Ishikawa (cell line): Measurements from ENCODE around the gene RUFY3.

Source experiments
- CEBPB ChIP-seq: IDR thresholded peaks from 2 replicates; pipeline ENCODE4 v1.6.1; 2012
- CREB1 ChIP-seq: IDR thresholded peaks from 2 replicates; pipeline ENCODE4 v1.6.1; 2012; ENCODE audit warnings: low read depth
- EGR1 ChIP-seq: IDR thresholded peaks from 2 replicates; pipeline ENCODE4 v1.6.1; 2012
- EP300 ChIP-seq: IDR thresholded peaks from 2 replicates; pipeline ENCODE4 v1.6.1; 2012; ENCODE audit warnings: borderline replicate concordance
- FOXM1 ChIP-seq: IDR thresholded peaks from 2 replicates; pipeline ENCODE4 v1.6.1; 2012; ENCODE audit warnings: low read depth, borderline replicate concordance
- NFIC ChIP-seq: IDR thresholded peaks from 2 replicates; pipeline ENCODE4 v1.6.1; 2012
- RAD21 ChIP-seq: IDR thresholded peaks from 2 replicates; pipeline ENCODE4 v1.6.1; 2012; ENCODE audit warnings: low read depth
- TAF1 ChIP-seq: IDR thresholded peaks from 2 replicates; pipeline ENCODE4 v1.6.1; 2012; ENCODE audit warnings: low read depth, mild to moderate bottlenecking
- TCF12 ChIP-seq: IDR thresholded peaks from 2 replicates; pipeline ENCODE4 v1.6.1; 2012; ENCODE audit warnings: low read depth
- TEAD4 ChIP-seq: IDR thresholded peaks from 2 replicates; pipeline ENCODE4 v1.6.1; 2012
- YY1 ChIP-seq: IDR thresholded peaks from 2 replicates; pipeline ENCODE4 v1.6.1; 2012; ENCODE audit warnings: low read depth
- ZBTB7A ChIP-seq: IDR thresholded peaks from 2 replicates; pipeline ENCODE4 v1.6.1; 2012; ENCODE audit warnings: low read depth
- TF ChIP-seq, protein P1 (sequence below): IDR thresholded peaks from 2 replicates; pipeline ENCODE4 v1.6.1; 2012
- TF ChIP-seq, protein P2 (sequence below): IDR thresholded peaks from 2 replicates; pipeline ENCODE4 v1.6.1; 2012
- TF ChIP-seq, protein P3 (sequence below): IDR thresholded peaks from 2 replicates; pipeline ENCODE4 v1.6.1; 2012; ENCODE audit warnings: low read depth, mild to moderate bottlenecking

Gene RUFY3

DNA sequence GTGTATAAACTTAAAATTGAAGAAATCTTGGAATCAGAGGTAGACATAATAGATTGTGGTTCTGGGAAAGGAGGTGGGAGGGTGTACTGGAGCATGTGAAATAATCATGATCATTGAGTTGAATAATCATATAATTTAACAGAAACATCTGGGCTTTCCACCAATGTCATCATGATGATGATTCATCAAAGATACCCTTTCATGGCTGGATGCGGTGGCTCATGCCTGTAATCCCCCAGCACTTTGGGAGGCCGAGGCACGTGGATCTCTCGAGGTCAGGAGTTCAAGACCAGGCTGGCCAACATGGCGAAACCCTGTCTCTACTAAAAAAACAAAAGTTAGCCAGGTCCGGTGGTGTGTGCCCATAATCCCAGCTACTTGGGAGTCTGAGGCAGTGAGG, 6.7 kb upstream of the RUFY3 start:
- TF ChIP-seq, protein P1, sequence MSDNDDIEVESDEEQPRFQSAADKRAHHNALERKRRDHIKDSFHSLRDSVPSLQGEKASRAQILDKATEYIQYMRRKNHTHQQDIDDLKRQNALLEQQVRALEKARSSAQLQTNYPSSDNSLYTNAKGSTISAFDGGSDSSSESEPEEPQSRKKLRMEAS, result no peak
- TF ChIP-seq, protein P2, sequence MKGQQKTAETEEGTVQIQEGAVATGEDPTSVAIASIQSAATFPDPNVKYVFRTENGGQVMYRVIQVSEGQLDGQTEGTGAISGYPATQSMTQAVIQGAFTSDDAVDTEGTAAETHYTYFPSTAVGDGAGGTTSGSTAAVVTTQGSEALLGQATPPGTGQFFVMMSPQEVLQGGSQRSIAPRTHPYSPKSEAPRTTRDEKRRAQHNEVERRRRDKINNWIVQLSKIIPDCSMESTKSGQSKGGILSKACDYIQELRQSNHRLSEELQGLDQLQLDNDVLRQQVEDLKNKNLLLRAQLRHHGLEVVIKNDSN, result no peak
- TF ChIP-seq TAF1 (no peak), RAD21 (no peak), YY1 (no peak), CREB1 (no peak), EGR1 (no peak), CEBPB (no peak), TCF12 (no peak), TEAD4 (no peak), ZBTB7A (no peak), EP300 (no peak), FOXM1 (no peak), NFIC (no peak)
- TF ChIP-seq, protein P3, sequence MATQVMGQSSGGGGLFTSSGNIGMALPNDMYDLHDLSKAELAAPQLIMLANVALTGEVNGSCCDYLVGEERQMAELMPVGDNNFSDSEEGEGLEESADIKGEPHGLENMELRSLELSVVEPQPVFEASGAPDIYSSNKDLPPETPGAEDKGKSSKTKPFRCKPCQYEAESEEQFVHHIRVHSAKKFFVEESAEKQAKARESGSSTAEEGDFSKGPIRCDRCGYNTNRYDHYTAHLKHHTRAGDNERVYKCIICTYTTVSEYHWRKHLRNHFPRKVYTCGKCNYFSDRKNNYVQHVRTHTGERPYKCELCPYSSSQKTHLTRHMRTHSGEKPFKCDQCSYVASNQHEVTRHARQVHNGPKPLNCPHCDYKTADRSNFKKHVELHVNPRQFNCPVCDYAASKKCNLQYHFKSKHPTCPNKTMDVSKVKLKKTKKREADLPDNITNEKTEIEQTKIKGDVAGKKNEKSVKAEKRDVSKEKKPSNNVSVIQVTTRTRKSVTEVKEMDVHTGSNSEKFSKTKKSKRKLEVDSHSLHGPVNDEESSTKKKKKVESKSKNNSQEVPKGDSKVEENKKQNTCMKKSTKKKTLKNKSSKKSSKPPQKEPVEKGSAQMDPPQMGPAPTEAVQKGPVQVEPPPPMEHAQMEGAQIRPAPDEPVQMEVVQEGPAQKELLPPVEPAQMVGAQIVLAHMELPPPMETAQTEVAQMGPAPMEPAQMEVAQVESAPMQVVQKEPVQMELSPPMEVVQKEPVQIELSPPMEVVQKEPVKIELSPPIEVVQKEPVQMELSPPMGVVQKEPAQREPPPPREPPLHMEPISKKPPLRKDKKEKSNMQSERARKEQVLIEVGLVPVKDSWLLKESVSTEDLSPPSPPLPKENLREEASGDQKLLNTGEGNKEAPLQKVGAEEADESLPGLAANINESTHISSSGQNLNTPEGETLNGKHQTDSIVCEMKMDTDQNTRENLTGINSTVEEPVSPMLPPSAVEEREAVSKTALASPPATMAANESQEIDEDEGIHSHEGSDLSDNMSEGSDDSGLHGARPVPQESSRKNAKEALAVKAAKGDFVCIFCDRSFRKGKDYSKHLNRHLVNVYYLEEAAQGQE, result no peak

DNA sequence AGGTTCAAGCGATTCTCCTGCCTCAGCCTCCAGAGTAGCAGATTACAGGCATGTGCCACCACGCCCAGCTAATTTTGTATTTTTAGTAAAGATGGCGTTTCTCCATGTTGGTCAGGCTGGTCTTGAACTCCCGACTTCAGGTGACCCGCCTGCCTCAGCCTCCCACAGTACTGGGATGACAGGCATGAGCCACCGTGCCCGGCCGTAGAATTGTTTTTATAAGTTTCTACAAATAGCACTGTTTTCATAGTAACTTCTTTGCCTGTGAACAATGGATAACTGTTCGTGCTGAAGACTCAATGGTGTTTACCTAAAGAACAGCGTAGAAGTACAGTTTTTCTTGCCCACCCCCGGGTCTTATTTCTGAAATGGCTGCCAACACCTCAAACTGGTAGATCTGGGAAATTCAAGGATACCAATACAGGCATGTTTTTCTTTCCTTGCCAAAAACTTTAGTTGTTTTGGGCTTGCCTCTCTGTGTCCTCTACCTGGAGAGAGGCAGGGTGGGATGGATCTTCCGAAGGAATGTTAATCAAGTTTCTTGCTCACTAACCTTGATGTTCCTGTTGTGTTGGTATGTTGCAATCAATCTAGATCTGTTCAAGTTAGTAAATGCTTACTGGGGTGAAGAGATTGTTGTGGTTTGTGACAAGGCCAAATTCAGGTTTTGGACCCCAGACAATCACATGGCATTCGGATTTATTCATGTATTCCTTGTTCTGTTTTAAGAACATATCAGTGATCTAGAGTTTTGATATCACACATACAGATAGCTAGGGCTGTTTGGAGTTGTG, 2.8 kb upstream of the RUFY3 start:
- TF ChIP-seq, protein P1, result no peak
- peak; percentile 55; the same call in 1 of the 2 replicates for TF ChIP-seq CEBPB

DNA sequence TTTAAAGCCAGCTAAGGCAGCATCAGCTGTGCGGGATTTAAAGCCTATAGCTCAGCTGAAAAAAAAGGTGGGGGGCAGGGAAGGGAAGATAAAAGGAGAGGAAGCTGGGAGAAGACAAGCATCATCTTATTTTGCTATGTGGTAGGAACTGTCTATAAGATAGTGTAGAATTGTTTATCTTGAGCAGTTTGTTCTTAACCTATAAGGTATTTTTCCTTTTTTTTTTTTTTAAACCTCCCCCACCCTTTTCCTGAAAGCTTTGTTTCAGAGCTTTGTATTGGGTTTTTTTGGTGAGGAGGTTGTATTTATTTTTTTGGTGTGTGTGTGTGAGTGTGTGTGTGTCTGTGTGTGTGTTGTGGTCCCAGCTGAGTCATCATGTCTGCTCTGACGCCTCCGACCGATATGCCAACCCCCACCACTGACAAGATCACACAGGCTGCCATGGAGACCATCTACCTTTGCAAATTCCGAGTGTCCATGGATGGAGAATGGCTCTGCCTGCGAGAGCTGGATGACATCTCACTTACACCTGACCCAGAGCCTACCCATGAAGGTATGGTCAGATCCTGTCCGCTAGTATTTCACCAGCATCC, 531 bp downstream of the RUFY3 start:
- TF ChIP-seq YY1 (no peak), TCF12 (no peak), FOXM1 (no peak), TAF1 (no peak), ZBTB7A (no peak), CEBPB (no peak), EP300 (no peak), TEAD4 (no peak), CREB1 (no peak), EGR1 (no peak), RAD21 (no peak), NFIC (no peak)
- TF ChIP-seq, protein P1, result no peak
- TF ChIP-seq, protein P2, result no peak
- TF ChIP-seq, protein P3, result no peak

DNA sequence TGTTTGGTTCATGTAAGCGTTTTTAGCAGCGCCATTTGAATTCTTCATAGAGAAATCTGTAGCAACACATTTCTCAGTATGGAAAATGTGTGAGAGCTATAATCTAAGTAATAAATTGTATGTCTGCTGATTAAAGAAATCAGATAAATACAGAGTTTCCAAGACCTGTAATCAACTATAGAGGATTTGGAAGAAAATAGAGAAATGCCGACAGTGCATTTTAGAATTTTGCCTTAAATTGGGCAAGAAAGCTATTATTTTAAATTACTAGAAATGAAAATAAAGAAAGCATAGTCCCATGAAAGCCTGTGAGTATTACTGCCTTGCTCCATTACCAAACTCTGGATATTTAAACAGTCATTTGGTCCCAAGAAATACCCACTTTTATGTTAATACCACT, 2.7 kb downstream of the RUFY3 start:
- TF ChIP-seq EGR1 (no peak), TAF1 (no peak), ZBTB7A (no peak), YY1 (no peak)

DNA sequence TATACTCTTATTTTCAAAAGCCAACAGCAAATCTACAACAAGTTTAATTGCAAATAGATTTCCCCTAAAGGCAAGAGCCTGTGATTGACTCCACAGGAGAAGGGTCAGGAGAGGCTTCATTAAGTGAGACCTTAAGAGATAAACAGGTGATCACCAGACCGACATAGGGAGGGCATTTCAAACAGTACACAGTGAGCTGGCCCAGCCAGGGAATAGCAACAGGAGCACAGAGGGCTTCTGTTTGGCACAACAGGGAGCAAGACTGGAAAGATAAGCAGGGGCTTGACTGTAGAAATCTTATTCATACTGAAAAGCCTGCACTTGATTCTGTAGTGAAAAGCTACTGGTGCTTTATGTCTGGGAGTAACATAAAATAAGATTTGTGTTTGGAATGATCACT, 3.9 kb downstream of the RUFY3 start:
- TF ChIP-seq NFIC, result no peak

DNA sequence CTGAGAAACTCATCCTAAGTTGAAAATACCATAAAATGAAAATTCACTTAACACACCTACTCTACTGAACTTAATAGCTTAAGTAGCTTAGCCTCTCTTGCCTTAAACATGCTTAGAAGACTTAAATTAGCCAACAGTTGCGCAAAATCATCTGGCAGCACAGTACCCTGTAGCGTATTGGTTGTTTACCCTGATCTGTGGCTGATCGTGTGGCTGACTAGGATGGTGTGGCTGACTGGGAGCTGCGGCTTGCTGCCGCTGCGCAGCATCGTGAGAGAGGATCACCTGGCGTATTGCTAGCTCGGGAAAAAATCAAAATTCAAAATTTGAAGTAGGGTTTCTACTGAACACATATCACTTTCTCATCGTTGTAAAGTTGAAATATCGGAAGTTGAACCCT, 6.3 kb downstream of the RUFY3 start:
- TF ChIP-seq YY1, result no peak
- no peak for TF ChIP-seq EP300
- TF ChIP-seq, protein P2, result no peak
- TF ChIP-seq EGR1, result no peak
- TF ChIP-seq TEAD4, result no peak
- TF ChIP-seq, protein P3, result no peak
- no peak for TF ChIP-seq ZBTB7A
- TF ChIP-seq, protein P1, result no peak
- no peak for TF ChIP-seq NFIC
- no peak for TF ChIP-seq FOXM1
